Omental fat pad (tissue), 4 donors: Measurements from ENCODE around the gene PPP4R1. TPM values are rescaled to one million over a fixed set of nuclear protein-coding genes. Genes with fewer than 3 reads are reported as not detected.

Source experiments
- ATAC-seq: fragments of 150-250 bp; one replicate; pipeline ENCODE4 v1.9.1; 2016; ENCODE audit warnings: mild to moderate bottlenecking, moderate library complexity; ENCODE audit not compliant: low FRiP score
- DNase-seq: peaks from one replicate; pipeline ENCODE4 v3.0.0-alpha.2; 2019; ENCODE audit warnings: low spot score
- total RNA-seq, 4 donors: library from RNA; depleted of rRNA; stranded (reverse); fragments of >200 nt; gene quantifications; one replicate each; pipeline ENCODE4 v1.1.0, GENCODE V29; 2016
- TF ChIP-seq, protein P1 (sequence below), 3 donors: fragments of 450-650 bp; IDR thresholded peaks; one replicate each; pipeline ENCODE4 v1.5.1; 2016 to 2017; ENCODE audit warnings: antibody characterized with exemption in 3 of 3, mild to moderate bottlenecking in 3 of 3, moderate library complexity in 2 of 3

Gene PPP4R1
- total RNA-seq, 4 donors from 2014 or later, result 65.7 to 159 (median 99.8) TPM

DNA sequence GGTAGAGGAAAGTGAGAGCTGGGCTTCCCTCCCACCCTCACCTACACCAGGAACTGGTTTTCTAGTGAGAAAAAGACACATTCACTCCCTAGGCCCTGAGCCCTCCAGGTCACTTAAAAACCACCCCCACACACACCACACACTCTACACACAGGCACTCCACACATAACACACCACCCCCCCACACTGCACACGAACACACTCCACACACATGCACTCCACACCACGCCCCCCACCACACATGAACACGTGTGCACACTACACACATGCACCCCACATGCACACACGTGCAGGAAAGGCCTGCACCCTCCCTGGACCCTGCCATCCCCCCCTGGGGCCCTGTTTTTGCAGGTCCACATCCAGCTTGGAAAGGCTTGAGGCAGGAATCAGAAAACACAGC lies 71.4 kb downstream of the PPP4R1 start:
- TF ChIP-seq, protein P1, sequence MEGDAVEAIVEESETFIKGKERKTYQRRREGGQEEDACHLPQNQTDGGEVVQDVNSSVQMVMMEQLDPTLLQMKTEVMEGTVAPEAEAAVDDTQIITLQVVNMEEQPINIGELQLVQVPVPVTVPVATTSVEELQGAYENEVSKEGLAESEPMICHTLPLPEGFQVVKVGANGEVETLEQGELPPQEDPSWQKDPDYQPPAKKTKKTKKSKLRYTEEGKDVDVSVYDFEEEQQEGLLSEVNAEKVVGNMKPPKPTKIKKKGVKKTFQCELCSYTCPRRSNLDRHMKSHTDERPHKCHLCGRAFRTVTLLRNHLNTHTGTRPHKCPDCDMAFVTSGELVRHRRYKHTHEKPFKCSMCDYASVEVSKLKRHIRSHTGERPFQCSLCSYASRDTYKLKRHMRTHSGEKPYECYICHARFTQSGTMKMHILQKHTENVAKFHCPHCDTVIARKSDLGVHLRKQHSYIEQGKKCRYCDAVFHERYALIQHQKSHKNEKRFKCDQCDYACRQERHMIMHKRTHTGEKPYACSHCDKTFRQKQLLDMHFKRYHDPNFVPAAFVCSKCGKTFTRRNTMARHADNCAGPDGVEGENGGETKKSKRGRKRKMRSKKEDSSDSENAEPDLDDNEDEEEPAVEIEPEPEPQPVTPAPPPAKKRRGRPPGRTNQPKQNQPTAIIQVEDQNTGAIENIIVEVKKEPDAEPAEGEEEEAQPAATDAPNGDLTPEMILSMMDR (IDR thresholded peaks at IDR 0.05), result no peak
- ATAC-seq, result no peak
- no peak for DNase-seq

- DNase-seq (no peak), ATAC-seq (no peak)
- TF ChIP-seq, protein P1 (IDR thresholded peaks at IDR 0.05), result no peak
These were observed 74.4 kb downstream of the PPP4R1 start for GRCh38 chr18:9539938-9540337.

DNA sequence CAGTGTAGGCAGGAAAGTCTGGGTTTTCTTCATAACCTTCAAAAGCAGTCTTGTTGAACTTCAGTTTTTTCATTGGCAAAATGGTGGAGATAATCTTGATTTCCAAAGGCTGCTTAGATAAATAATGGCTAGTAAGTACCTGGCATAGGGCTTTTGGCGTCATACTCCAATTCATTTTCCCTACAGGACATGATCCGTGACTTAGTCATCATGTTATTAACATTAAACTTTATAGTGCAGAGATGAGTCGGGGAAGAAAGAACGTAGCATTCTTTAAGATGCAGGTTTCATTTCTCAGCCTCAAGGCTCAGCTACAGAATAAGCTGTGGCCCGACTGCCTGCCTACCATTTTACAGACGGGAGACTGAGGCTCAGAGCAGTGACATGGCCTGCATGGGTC lies 75.1 kb downstream of the PPP4R1 start:
- TF ChIP-seq, protein P1 (IDR thresholded peaks at IDR 0.05), result no peak
- ATAC-seq (no peak), DNase-seq (no peak)

DNA sequence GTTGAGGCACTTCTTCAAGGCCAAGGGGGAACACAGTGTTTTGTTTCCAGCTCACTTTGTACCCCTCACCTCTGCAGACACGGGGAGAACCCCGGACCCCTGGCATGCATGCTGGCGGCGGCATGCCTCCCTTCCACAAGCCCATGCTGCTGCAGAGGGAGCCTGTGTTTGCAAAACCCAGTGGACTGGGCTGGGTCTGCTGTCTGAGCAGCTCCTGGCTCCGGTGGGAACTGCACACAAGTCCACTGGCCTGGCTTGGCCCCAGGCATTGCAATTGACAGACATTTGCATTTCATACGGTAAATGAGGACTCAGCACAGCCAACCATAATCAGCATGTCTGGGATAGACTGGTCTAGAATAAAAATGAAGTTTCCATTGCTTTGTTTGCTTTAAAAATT lies 76.7 kb downstream of the PPP4R1 start:
- no peak for DNase-seq
- ATAC-seq, result no peak
- TF ChIP-seq, protein P1 (IDR thresholded peaks at IDR 0.05), result no peak

DNA sequence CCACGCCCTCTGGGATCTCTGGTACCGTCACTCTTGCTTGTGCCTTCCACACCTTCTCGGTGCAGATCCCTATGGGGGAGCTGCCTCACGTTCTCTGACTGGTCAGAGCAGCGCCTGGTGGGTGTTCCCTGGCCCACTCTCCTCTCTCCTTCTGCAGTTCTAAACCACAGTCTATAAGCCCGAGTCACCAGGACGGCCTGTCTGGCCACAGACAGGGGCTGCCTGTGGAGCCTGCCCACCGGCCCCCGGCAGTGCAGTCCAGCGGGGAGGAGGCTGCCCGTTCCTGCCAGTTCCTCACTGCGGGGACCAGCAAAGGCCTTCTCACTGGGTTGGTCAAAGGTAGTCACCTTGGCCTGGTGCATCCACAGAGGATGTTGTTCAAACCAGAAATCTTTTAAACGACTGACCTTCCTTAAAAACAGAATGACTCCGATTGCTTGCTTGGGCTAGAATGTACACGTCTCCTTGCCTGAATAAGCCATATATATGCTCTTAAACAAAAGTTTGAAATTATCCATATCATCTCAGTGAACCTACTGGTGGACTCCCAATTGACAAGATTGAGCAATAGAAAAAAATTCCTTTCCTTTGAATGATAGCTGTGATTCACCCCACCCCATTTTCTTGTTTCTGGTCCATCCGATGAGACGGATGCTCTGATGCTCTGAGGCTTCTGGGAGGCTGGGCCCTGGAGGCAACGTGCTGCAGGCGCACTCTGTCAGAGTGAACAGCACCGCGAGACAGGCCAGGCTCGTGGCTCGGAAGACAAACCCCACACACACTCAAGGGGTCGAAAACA lies 77.8 kb downstream of the PPP4R1 start:
- no peak for ATAC-seq
- no peak for DNase-seq
- TF ChIP-seq, protein P1 (IDR thresholded peaks at IDR 0.05), result no peak

GRCh38 chr18:9535430-9535991 lies 78.8 kb downstream of the PPP4R1 start:
- TF ChIP-seq, protein P1 (IDR thresholded peaks at IDR 0.05), result no peak
- ATAC-seq (no peak), DNase-seq (no peak)

DNA sequence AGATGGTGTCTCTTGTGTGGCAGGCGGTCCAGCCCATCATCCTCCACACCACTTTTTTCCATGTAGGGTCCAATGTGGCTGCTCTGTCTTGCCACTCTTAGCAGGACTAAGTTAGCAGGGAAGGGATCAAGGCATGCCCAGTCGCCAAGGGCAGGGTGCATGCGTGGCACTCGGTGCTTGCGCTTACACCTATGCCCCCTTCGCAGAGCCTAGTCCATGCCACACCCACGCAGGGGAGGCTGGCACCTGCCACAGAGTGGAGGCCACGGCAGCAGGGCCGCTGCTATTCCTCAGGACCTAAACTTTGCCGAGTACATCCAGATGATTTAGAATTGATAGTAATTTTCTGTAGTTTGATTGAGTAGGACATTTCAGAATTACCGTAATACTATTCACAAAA lies 79.5 kb downstream of the PPP4R1 start:
- TF ChIP-seq, protein P1 (IDR thresholded peaks at IDR 0.05), result no peak
- ATAC-seq (no peak), DNase-seq (no peak)
